ENCODE data around the gene RWDD4.

The RWDD4 gene

DNA sequence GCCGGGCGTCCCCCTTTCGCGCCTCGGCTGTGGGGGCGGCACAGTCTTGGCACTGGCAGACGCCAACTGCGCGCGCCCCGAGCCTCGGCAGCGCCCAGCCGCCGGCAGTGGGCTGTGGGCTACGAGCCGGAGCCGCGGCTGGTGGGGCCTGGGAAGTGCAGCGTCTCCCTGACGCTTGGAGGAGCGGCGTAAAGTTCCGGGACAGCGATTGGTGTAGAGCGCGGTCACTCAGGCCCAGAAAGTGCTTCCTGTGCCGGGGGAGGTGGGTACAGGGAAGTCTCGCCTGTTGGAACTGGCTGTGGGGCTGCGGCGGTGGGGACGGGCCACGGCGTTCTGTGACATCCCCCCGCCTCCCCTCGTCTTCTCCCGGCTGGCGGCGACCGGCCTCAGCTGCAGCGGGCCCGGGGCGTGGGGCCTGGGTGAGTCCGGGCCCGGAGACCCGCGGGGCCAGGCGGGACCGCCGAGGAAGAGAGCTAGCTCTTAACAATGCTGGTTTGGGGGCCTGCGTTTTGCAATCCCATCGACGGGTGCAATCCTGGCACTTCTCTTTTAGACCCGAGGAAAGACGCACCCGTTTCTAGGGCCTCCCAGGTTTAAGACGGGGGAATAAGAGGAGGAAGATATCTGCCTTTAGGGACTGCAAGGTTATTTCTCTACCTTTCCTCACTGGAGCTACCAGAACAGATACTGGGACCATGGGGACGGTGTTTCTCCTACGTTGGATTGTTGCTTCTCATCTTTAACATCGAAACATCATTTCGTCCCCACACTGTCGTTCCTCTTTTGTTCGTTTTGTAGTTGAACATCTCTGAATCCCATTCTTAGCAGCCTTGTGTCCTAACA, at the start of gene RWDD4, which contains the start of gene TRAPPC11:
TSS of gene RWDD4 (minus strand) at position 157 of the 843 bp plus-strand sequence. CDS start 233 bp downstream, outside the sequence.
TSS of gene TRAPPC11 (plus strand) at position 265 of the 843 bp plus-strand sequence. CDS start 4,575 bp downstream, outside the sequence.
- DNase-seq (ENCODE audit: low spot score in 2 of 2): peak; percentile 92 to 95
- Mint-ChIP-seq H3K9me3 (no peaks in the 10 kb centered on the region), H3K27me3 (no peaks in the 10 kb centered on the region), H3K4me3 (peak within 1 kb of the TSS; percentile 96), H3K4me1 (peaks cover 38% of the 10 kb centered on the region), H3K36me3 (ENCODE audit: insufficient read depth) (peaks cover 15% of the 10 kb centered on the region), H3K27ac (ENCODE audit: low read depth) (peak within 1 kb of the TSS; percentile 94)
- peak; percentile 98 for ATAC-seq (replicated peaks; ENCODE audit: extremely low read depth, poor library complexity, severe bottlenecking)

GRCh38 chr4:183702492-183702891, 43.5 kb upstream of the RWDD4 start:
- H3K4me1 Mint-ChIP-seq: no peaks in the 10 kb centered on the region
- peak overlapping the region; percentile 62 for H3K27ac Mint-ChIP-seq (ENCODE audit: low read depth)
- DNase-seq (ENCODE audit: low spot score in 2 of 2): no peak
- no peak overlapping the region for H3K4me3 Mint-ChIP-seq
- H3K27me3 Mint-ChIP-seq: no peaks in the 10 kb centered on the region
- no peaks in the 10 kb centered on the region for H3K9me3 Mint-ChIP-seq
- ATAC-seq (replicated peaks; ENCODE audit: extremely low read depth, poor library complexity, severe bottlenecking): no peak
- peaks cover 59% of the 10 kb centered on the region for H3K36me3 Mint-ChIP-seq (ENCODE audit: insufficient read depth)

DNA sequence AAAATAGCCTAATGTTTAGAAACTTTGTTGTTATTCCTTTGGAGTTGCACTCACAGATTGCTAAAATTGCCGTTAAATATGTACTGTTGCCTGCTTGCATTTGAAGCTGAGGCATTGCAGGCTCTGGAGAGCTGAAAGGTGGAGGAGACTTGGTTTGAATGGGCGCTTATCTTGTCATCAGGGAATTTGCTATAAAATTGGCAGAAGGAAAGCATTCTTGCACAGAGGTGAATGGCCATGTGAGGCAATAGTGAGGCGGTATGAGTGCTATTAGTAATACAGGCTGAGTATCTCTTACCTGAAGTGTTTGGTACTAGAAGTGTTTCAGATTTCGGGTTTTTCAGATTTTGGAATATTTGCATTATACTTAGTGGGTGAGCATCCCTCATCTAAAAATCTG, 41.4 kb upstream of the RWDD4 start:
- no peak for DNase-seq (ENCODE audit: low spot score in 2 of 2)
- Mint-ChIP-seq H3K4me1 (no peaks in the 10 kb centered on the region), H3K9me3 (no peaks in the 10 kb centered on the region), H3K27ac (ENCODE audit: low read depth) (no peak overlapping the region), H3K36me3 (ENCODE audit: insufficient read depth) (peaks cover 61% of the 10 kb centered on the region), H3K4me3 (no peak overlapping the region), H3K27me3 (no peaks in the 10 kb centered on the region)
- no peak for ATAC-seq (replicated peaks; ENCODE audit: extremely low read depth, poor library complexity, severe bottlenecking)

GRCh38 chr4:183698909-183699308, 39.9 kb upstream of the RWDD4 start:
- ATAC-seq (replicated peaks; ENCODE audit: extremely low read depth, poor library complexity, severe bottlenecking): no peak
- H3K4me3 Mint-ChIP-seq: no peak overlapping the region
- no peak for DNase-seq (ENCODE audit: low spot score in 2 of 2)
- H3K4me1 Mint-ChIP-seq: no peaks in the 10 kb centered on the region
- H3K27ac Mint-ChIP-seq (ENCODE audit: low read depth): peak overlapping the region; percentile 26
- H3K36me3 Mint-ChIP-seq (ENCODE audit: insufficient read depth): peaks cover 67% of the 10 kb centered on the region
- H3K27me3 Mint-ChIP-seq: no peaks in the 10 kb centered on the region
- H3K9me3 Mint-ChIP-seq: no peaks in the 10 kb centered on the region

DNA sequence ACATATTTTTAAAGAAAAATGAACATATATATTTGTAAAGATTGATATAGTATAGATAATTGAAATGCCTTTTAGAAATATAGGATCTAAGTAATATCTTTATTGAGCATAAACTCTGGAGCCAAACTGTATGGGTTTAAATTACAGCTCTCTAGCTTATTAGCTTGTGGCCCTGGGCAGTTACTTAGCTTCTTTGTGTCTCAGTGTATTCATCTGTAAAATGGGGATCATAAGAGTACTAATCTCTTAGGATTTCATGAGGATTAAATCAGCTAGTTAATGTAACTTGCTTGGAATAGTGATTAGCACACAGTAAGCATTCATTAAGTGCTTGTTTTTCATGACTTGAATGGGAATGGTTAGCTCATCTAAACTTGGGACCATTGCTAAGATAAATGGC, 32.9 kb upstream of the RWDD4 start:
- ATAC-seq (replicated peaks; ENCODE audit: extremely low read depth, poor library complexity, severe bottlenecking) (no peak), DNase-seq (ENCODE audit: low spot score in 2 of 2) (no peak)
- Mint-ChIP-seq H3K4me1 (peaks cover 6% of the 10 kb centered on the region), H3K27me3 (no peaks in the 10 kb centered on the region), H3K9me3 (no peaks in the 10 kb centered on the region), H3K36me3 (ENCODE audit: insufficient read depth) (peaks cover 60% of the 10 kb centered on the region), H3K4me3 (no peak overlapping the region), H3K27ac (ENCODE audit: low read depth) (no peak overlapping the region)

DNA sequence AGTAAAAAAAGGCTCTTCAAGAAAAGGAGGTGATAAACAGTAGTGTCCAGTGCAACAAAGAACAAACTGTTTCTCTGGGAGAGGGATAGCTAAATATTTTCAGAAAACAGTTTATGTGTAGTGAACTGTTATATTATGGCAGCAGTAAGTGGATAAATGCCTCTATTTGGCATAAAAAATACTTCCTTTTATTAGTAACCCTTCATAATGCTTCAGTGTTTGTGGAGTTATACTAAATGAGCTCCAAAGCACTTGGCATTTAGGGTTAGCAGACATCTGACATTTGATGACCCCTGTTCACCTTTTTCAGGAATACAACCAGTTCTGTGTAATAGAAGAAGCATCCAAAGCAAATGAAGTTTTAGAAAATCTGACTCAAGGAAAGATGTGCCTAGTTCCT, 32.0 kb upstream of the RWDD4 start:
- DNase-seq (ENCODE audit: low spot score in 2 of 2) (no peak), ATAC-seq (replicated peaks; ENCODE audit: extremely low read depth, poor library complexity, severe bottlenecking) (no peak)

GRCh38 chr4:183688216-183688615, 29.2 kb upstream of the RWDD4 start:
- H3K27ac Mint-ChIP-seq (ENCODE audit: low read depth): no peak overlapping the region
- H3K9me3 Mint-ChIP-seq: no peaks in the 10 kb centered on the region
- ATAC-seq (replicated peaks; ENCODE audit: extremely low read depth, poor library complexity, severe bottlenecking): no peak
- H3K36me3 Mint-ChIP-seq (ENCODE audit: insufficient read depth): peaks cover 51% of the 10 kb centered on the region
- H3K4me1 Mint-ChIP-seq: peaks cover 6% of the 10 kb centered on the region
- no peak for DNase-seq (ENCODE audit: low spot score in 2 of 2)
- no peak overlapping the region for H3K4me3 Mint-ChIP-seq
- no peaks in the 10 kb centered on the region for H3K27me3 Mint-ChIP-seq

More for the DNA sequence above, 32.0 kb upstream of the RWDD4 start:
- no peak overlapping the region for H3K4me3 Mint-ChIP-seq
- no peaks in the 10 kb centered on the region for H3K27me3 Mint-ChIP-seq
- H3K27ac Mint-ChIP-seq (ENCODE audit: low read depth): no peak overlapping the region
- peaks cover 6% of the 10 kb centered on the region for H3K4me1 Mint-ChIP-seq
- H3K36me3 Mint-ChIP-seq (ENCODE audit: insufficient read depth): peaks cover 58% of the 10 kb centered on the region
- H3K9me3 Mint-ChIP-seq: no peaks in the 10 kb centered on the region

- Mint-ChIP-seq H3K4me1 (peaks cover 6% of the 10 kb centered on the region), H3K27ac (ENCODE audit: low read depth) (no peak overlapping the region), H3K9me3 (no peaks in the 10 kb centered on the region), H3K27me3 (no peaks in the 10 kb centered on the region), H3K4me3 (no peak overlapping the region), H3K36me3 (ENCODE audit: insufficient read depth) (peaks cover 47% of the 10 kb centered on the region)
- no peak for ATAC-seq (replicated peaks; ENCODE audit: extremely low read depth, poor library complexity, severe bottlenecking)
- DNase-seq (ENCODE audit: low spot score in 2 of 2): no peak
Measured at GRCh38 chr4:183686461-183686860, 27.5 kb upstream of the RWDD4 start.

GRCh38 chr4:183681119-183681518, 22.1 kb upstream of the RWDD4 start:
- H3K27me3 Mint-ChIP-seq: no peaks in the 10 kb centered on the region
- H3K27ac Mint-ChIP-seq (ENCODE audit: low read depth): no peak overlapping the region
- peaks cover 50% of the 10 kb centered on the region for H3K36me3 Mint-ChIP-seq (ENCODE audit: insufficient read depth)
- no peaks in the 10 kb centered on the region for H3K4me1 Mint-ChIP-seq
- ATAC-seq (replicated peaks; ENCODE audit: extremely low read depth, poor library complexity, severe bottlenecking) (no peak), DNase-seq (ENCODE audit: low spot score in 2 of 2) (no peak)
- no peaks in the 10 kb centered on the region for H3K9me3 Mint-ChIP-seq
- H3K4me3 Mint-ChIP-seq: no peak overlapping the region

- Mint-ChIP-seq H3K4me1 (no peaks in the 10 kb centered on the region), H3K9me3 (no peaks in the 10 kb centered on the region), H3K27me3 (no peaks in the 10 kb centered on the region), H3K27ac (ENCODE audit: low read depth) (no peak overlapping the region), H3K4me3 (no peak overlapping the region), H3K36me3 (ENCODE audit: insufficient read depth) (peaks cover 47% of the 10 kb centered on the region)
- no peak for ATAC-seq (replicated peaks; ENCODE audit: extremely low read depth, poor library complexity, severe bottlenecking)
- DNase-seq (ENCODE audit: low spot score in 2 of 2): no peak
Measured at GRCh38 chr4:183675625-183676024, 16.6 kb upstream of the RWDD4 start.

DNA sequence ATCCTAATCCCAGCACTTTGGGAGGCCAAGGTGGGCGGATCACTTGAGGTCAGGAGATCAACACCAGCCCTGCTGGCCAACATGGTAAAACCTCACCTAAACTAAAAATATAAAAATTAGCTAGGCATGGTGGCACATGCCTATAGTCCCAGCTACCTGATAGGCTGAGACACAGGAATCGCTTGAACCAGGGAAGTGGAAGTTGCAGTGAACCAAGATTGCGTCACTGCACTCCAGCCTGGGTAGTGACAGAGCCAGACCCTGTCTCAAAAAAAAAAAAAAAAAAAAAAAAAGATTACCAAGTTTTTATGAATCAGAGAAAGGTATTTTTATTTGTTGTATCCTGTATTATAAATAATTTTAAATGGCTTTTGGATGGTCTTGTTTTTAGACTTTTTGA, 15.2 kb upstream of the RWDD4 start:
- DNase-seq (ENCODE audit: low spot score in 2 of 2): no peak
- Mint-ChIP-seq H3K36me3 (ENCODE audit: insufficient read depth) (peaks cover 44% of the 10 kb centered on the region), H3K27ac (ENCODE audit: low read depth) (no peak overlapping the region), H3K4me1 (no peaks in the 10 kb centered on the region), H3K4me3 (no peak overlapping the region), H3K27me3 (no peaks in the 10 kb centered on the region), H3K9me3 (no peaks in the 10 kb centered on the region)
- no peak for ATAC-seq (replicated peaks; ENCODE audit: extremely low read depth, poor library complexity, severe bottlenecking)

DNA sequence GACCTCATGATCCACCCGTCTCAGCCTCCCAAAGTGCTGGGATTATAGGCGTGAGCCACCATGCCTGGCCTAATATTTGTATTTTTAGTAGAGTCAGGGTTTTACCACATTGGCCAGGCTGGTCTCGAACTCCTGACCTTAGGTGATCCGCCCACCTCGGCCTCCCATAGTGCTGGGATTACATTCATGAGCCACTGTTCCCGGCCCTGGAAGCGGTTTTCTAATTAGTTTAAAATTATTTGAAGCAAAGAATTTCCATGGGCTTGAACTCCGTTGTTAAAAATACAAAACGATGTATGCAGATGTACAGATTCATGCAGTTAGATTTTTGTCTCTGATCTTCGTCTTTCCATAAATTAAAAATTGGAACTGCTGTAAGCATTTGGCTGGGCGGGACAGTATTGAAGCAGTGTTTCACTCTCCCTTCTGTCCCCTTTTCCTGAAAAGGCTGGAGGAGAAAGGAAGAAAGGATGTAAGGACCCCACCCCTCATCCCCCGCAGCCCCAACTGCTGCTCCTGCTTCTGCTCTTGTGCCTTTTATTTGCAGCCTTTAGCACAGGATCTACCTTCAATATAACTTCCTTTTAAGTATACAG, 12.1 kb upstream of the RWDD4 start:
- Mint-ChIP-seq H3K4me3 (no peak overlapping the region), H3K27ac (ENCODE audit: low read depth) (no peak overlapping the region), H3K27me3 (no peaks in the 10 kb centered on the region), H3K36me3 (ENCODE audit: insufficient read depth) (peaks cover 46% of the 10 kb centered on the region), H3K4me1 (no peaks in the 10 kb centered on the region), H3K9me3 (no peaks in the 10 kb centered on the region)
- ATAC-seq (replicated peaks; ENCODE audit: extremely low read depth, poor library complexity, severe bottlenecking) (no peak), DNase-seq (ENCODE audit: low spot score in 2 of 2) (no peak)

DNA sequence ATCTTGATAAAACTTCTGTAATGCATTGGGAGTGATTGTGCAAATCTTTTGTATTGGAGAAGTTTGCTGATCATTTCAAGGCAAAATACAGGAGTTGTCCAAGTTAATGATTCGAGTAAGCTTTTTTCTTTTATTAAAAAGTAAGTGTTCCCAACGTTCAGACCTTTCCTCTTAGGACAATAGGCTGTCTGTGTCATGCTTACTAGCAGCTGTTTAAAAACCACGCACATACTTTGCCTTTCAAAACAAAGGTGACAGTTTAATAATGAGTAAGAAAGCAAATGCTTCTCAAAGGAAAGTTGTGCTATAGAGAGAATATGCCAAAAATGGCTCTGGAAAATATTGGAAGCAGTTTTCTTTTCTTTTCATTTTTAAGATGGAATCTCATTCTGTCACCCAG, 11.3 kb upstream of the RWDD4 start:
- Mint-ChIP-seq H3K27ac (ENCODE audit: low read depth) (no peak overlapping the region), H3K27me3 (no peaks in the 10 kb centered on the region), H3K36me3 (ENCODE audit: insufficient read depth) (peaks cover 50% of the 10 kb centered on the region), H3K4me3 (no peak overlapping the region), H3K4me1 (no peaks in the 10 kb centered on the region), H3K9me3 (no peaks in the 10 kb centered on the region)
- DNase-seq (ENCODE audit: low spot score in 2 of 2): no peak
- no peak for ATAC-seq (replicated peaks; ENCODE audit: extremely low read depth, poor library complexity, severe bottlenecking)

All from central memory CD8-positive, alpha-beta T cell (primary cell).